ENCODE data around the gene ARFGAP1.

ARFGAP1 gene

DNA sequence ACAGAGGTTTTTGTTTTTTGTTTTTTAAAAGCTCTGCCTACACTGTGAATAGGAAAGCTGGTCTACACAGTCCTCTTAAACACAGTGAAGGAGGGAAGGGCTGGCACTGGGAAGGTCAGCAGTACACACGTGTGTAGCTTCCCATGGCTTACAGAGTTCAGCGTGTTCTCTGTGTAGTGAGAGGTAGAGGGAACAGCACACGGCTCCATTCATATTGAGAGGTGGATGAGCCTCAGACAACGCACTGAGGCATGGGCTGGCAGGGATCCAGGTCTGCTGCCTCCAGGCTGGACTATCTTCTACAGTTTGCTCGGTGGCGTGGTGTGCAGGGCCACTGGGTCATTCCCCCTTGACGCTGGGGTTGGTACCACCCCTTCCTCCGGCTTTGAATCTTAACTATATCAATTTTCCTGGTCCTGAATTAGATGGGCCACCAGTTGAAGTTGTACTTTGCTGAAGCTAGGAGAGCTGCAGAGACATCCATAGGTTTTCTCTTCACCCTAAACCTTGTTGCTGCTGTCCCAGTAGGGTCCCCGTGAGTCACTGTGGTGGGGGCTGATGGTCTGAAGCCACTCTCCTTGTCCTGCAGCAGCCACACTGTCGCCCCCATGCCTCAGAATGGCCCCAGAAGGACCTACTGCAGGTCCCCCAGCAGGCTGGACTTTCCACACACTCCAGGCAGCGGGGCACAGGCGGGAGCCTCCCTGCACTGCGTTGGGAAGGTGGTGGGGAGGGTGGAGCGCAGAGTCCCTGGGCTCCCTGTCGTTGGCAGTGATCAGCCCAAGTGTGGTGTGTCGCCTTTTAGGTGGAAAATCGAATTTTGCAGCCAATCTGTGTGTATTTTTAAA, 2.0 kb downstream of the ARFGAP1 start:
- H3K27me3 ChIP-seq (ENCODE audit: control insufficient read depth in 1 of 2, insufficient read depth in 2 of 2, low read length in 2 of 2): no peaks in the 10 kb centered on the region
- no peaks in the 10 kb centered on the region for H3K9me3 ChIP-seq (ENCODE audit: low read length)
- H3K4me1 ChIP-seq (ENCODE audit: insufficient read depth, low read length): peaks cover 21% of the 10 kb centered on the region
- H3K36me3 ChIP-seq (ENCODE audit: insufficient read depth, low read length): peaks cover 21% of the 10 kb centered on the region
- H3K27ac ChIP-seq (ENCODE audit: low read depth, low read length): no peak overlapping the region
- H3K9ac ChIP-seq (ENCODE audit: low read length): no peak overlapping the region
- no peak overlapping the region for H3K4me3 ChIP-seq (ENCODE audit: low read depth in 1 of 2, low read length in 2 of 2)

DNA sequence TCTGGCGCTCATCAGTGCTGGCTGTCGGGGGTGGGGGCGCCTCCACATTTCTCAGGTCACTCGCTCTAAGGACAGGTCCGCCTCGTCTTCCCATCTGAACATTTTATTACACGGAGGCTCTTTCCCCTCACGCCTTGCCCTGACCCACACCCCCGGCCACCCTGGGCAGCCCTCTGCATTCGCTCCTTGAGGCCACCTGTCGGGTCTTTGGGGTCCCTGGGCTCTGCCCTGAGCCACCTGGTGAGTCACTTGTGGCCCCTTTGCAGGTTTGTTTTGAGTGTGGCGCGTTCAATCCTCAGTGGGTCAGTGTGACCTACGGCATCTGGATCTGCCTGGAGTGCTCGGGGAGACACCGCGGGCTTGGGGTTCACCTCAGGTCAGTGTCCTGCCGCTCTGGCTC, 3.2 kb downstream of the ARFGAP1 start:
- H3K4me3 ChIP-seq (ENCODE audit: low read depth in 1 of 2, low read length in 2 of 2): no peak overlapping the region
- no peaks in the 10 kb centered on the region for H3K9me3 ChIP-seq (ENCODE audit: low read length)
- H3K4me1 ChIP-seq (ENCODE audit: insufficient read depth, low read length): peaks cover 21% of the 10 kb centered on the region
- no peak overlapping the region for H3K27ac ChIP-seq (ENCODE audit: low read depth, low read length)
- no peak overlapping the region for H3K9ac ChIP-seq (ENCODE audit: low read length)
- H3K36me3 ChIP-seq (ENCODE audit: insufficient read depth, low read length): peaks cover 26% of the 10 kb centered on the region
- no peaks in the 10 kb centered on the region for H3K27me3 ChIP-seq (ENCODE audit: control insufficient read depth in 1 of 2, insufficient read depth in 2 of 2, low read length in 2 of 2)

DNA sequence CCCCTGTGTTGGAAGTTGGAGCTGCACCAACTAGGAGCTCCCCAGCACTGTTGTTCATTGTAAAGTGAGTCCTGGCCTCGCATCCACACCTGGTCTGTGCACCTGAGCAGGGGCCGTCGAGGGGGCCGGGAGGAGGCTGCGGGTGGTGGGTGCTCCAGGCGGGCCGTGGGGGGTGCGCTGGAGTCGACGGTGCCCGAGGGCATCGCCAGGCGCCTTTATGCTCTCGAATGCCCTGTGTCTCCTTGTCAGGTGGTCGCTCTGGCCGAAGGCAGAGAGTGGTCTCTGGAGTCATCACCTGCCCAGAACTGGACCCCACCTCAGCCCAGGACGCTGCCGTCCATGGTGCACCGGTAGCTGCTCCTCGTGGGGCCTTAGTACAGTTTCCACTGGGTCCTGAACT, 4.3 kb downstream of the ARFGAP1 start:
- Histone ChIP-seq H3K9ac (ENCODE audit: low read length) (no peak overlapping the region), H3K27ac (ENCODE audit: low read depth, low read length) (no peak overlapping the region), H3K4me1 (ENCODE audit: insufficient read depth, low read length) (peaks cover 14% of the 10 kb centered on the region), H3K36me3 (ENCODE audit: insufficient read depth, low read length) (peaks cover 26% of the 10 kb centered on the region), H3K4me3 (ENCODE audit: low read depth in 1 of 2, low read length in 2 of 2) (no peak overlapping the region), H3K9me3 (ENCODE audit: low read length) (no peaks in the 10 kb centered on the region), H3K27me3 (ENCODE audit: control insufficient read depth in 1 of 2, insufficient read depth in 2 of 2, low read length in 2 of 2) (no peaks in the 10 kb centered on the region)

DNA sequence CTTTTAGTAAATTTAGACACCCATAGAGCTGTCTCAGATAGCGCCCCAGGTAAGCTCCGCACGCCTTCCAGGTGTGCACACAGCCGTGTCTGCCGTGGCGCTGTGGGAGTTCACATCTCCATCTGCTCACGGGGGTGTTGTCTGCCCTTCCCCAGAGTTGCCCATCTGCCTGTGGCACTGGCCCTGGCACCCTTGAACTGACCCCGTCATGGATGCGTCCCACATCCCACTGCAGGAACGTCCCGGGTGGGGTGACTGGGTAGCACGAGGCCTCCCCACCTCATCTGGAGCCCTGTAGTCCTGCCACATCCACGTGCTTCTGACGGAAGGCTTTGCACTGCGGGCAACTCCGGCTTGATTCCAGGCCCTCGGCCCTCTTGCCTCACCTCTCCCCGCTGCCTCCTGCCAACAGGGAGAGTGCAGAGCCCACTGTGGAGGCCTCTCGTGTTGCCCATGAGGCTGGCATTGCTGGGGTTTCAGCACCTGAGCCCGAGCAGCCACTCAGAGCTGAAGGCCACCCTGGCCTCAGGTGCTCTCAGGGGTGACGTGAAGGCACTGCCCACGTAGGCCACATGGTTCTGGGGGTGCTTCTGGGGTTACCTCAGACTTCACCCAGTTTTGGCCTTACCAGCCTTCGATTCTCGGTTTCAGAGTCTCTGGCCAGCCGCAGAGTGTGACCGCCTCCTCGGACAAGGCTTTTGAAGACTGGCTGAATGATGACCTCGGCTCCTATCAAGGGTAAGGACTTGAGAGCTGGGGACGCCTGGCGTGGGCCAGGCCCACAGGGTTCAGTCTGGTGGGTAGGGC, 5.1 kb downstream of the ARFGAP1 start:
- H3K27ac ChIP-seq (ENCODE audit: low read depth, low read length): no peak overlapping the region
- no peak overlapping the region for H3K4me3 ChIP-seq (ENCODE audit: low read depth in 1 of 2, low read length in 2 of 2)
- H3K4me1 ChIP-seq (ENCODE audit: insufficient read depth, low read length): peaks cover 14% of the 10 kb centered on the region
- peaks cover 30% of the 10 kb centered on the region for H3K36me3 ChIP-seq (ENCODE audit: insufficient read depth, low read length)
- no peaks in the 10 kb centered on the region for H3K27me3 ChIP-seq (ENCODE audit: control insufficient read depth in 1 of 2, insufficient read depth in 2 of 2, low read length in 2 of 2)
- no peaks in the 10 kb centered on the region for H3K9me3 ChIP-seq (ENCODE audit: low read length)
- H3K9ac ChIP-seq (ENCODE audit: low read length): no peak overlapping the region

DNA sequence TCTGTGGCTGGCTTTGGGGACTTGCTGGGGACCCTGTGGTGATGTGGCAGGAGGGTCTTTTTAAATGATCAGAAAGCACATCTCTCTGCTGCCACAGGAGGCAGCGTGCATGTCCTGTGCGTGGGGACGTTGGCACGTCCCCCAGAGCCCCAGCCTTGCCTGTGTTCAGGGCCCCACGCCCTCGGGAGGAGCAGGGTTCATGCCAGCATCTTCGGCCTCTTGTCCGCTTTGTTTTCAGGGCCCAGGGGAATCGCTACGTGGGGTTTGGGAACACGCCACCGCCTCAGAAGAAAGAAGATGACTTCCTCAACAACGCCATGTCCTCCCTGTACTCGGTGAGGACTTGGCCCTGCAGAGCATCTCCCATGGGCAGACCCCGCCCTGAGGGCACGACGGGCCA, 6.0 kb downstream of the ARFGAP1 start:
- Histone ChIP-seq H3K9me3 (ENCODE audit: low read length) (no peaks in the 10 kb centered on the region), H3K36me3 (ENCODE audit: insufficient read depth, low read length) (peaks cover 36% of the 10 kb centered on the region), H3K4me3 (ENCODE audit: low read depth in 1 of 2, low read length in 2 of 2) (no peak overlapping the region), H3K27ac (ENCODE audit: low read depth, low read length) (no peak overlapping the region), H3K4me1 (ENCODE audit: insufficient read depth, low read length) (peaks cover 10% of the 10 kb centered on the region), H3K9ac (ENCODE audit: low read length) (no peak overlapping the region), H3K27me3 (ENCODE audit: control insufficient read depth in 1 of 2, insufficient read depth in 2 of 2, low read length in 2 of 2) (no peaks in the 10 kb centered on the region)

DNA sequence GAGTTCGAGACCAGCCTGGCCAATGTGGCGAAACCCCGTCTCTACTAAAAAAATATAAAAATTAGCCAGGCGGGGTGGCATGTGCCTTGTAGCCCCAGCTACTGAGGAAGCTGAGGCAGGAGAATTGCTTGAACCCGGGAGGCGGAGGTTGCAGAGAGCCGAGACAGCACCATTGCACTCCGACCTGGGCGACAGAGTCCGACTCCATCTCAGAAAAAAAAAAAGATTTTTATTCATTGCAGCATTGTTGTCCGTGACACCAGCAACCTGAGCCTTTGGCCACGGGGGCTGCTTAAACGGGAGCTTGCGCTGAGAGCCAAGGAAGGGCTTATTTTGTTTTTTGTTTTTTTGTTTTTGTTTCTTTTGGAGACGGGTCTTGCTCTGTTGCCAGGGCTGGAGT, 7.3 kb downstream of the ARFGAP1 start:
- peaks cover 39% of the 10 kb centered on the region for H3K36me3 ChIP-seq (ENCODE audit: insufficient read depth, low read length)

DNA sequence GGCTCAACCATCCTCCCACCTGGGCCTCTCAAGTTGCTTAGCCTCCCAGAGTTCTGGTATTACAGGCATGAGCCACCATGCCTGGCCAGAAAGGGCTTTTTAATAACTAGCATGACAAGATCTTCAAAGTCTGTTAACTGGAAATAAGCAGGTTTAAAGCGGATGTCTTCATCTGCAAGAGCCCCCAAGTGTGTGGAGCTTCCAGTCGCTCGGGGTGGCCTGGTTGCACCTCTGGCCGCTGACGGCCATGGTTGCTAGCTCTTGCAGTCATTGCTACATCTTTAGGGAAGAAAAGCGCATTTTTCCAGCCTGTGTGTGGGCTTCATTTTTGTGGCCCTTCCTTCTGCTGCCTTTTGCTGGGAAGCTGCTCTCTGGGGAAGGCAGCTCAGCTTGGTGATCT, 7.8 kb downstream of the ARFGAP1 start:
- Histone ChIP-seq H3K9ac (ENCODE audit: low read length) (no peak overlapping the region), H3K27ac (ENCODE audit: low read depth, low read length) (no peak overlapping the region), H3K27me3 (ENCODE audit: control insufficient read depth in 1 of 2, insufficient read depth in 2 of 2, low read length in 2 of 2) (no peaks in the 10 kb centered on the region), H3K4me3 (ENCODE audit: low read depth in 1 of 2, low read length in 2 of 2) (no peak overlapping the region), H3K36me3 (ENCODE audit: insufficient read depth, low read length) (peaks cover 43% of the 10 kb centered on the region), H3K9me3 (ENCODE audit: low read length) (no peaks in the 10 kb centered on the region), H3K4me1 (ENCODE audit: insufficient read depth, low read length) (no peaks in the 10 kb centered on the region)

More for the DNA sequence above, 7.3 kb downstream of the ARFGAP1 start:
- Histone ChIP-seq H3K4me1 (ENCODE audit: insufficient read depth, low read length) (no peaks in the 10 kb centered on the region), H3K27ac (ENCODE audit: low read depth, low read length) (no peak overlapping the region), H3K4me3 (ENCODE audit: low read depth in 1 of 2, low read length in 2 of 2) (no peak overlapping the region), H3K27me3 (ENCODE audit: control insufficient read depth in 1 of 2, insufficient read depth in 2 of 2, low read length in 2 of 2) (no peaks in the 10 kb centered on the region), H3K9ac (ENCODE audit: low read length) (no peak overlapping the region), H3K9me3 (ENCODE audit: low read length) (no peaks in the 10 kb centered on the region)

DNA sequence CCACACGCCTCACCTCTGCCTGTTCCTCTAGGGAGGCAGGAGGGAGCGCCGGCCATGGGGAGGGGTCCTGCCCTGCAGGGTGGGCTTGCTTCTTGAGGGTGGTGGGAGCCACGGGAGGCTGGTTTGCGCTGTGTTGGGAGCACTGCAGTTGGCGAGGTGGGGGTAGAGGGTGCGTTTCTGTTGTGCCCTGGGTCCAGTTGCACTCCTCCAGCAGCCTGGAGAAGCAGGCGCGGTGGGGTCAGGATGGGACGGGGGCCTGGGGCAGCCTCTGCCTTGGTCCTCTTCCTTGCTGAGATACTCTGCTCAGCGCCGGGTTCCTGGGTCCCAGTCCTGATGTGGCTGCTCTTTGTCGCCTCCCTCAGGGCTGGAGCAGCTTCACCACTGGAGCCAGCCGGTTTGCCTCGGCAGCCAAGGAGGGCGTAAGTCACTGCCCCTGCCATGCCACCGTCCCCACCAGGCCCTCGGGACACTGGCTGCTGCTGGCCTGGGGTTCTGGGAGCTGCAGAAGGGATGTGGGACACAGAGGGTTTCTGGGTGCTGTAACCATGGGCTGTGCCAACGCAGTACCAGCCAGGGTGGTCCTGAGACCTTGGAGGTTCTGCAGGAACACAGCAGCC, 8.4 kb downstream of the ARFGAP1 start:
- H3K27me3 ChIP-seq (ENCODE audit: control insufficient read depth in 1 of 2, insufficient read depth in 2 of 2, low read length in 2 of 2): no peaks in the 10 kb centered on the region
- no peaks in the 10 kb centered on the region for H3K4me1 ChIP-seq (ENCODE audit: insufficient read depth, low read length)
- H3K9me3 ChIP-seq (ENCODE audit: low read length): no peaks in the 10 kb centered on the region
- H3K27ac ChIP-seq (ENCODE audit: low read depth, low read length): no peak overlapping the region
- no peak overlapping the region for H3K4me3 ChIP-seq (ENCODE audit: low read depth in 1 of 2, low read length in 2 of 2)
- peaks cover 45% of the 10 kb centered on the region for H3K36me3 ChIP-seq (ENCODE audit: insufficient read depth, low read length)
- H3K9ac ChIP-seq (ENCODE audit: low read length): no peak overlapping the region

DNA sequence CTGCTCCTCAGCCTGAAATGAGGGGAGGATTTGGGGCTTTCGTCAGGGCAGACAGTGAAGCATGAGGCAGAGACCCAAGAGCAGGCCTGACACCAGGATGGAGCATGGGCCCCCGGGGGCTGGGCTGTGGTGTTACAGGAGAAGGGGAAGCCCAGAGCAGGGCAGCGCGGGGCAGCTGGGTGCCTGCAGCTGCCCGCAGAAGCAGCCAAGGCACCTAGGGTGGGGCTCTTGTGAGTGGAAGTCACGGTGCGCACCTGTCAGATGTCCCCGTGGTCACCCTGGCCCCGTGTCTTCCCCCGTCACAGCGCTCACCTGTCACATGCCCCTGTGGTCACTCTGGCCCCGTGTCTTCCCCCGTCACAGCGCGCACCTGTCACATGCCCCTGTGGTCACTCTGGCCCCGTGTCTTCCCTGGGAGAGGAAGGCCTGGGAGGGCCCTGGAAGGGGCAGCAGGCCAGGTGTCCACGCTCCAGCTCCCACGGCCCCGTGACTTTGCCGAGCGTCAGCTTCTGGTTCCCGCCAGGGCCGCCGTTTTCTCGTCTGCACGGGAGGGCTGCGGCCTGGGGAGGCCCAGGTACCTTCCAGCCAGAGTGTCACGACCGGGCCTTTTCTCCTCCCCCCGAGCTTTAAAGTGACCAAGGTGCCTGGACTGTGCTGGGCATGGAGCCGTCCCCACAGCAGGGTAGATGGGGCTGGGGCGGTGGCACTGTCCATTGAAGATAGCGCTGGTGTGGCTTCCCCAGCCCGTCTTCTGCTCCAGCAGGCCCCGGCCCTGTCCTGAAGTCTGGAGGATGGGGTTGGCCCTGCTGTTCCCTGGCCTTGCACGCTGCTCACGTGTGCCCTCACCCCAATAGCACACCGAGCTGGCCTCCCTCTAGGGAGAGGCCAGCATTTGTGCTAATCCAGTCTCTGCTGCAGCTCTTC, 9.4 kb downstream of the ARFGAP1 start:
- Histone ChIP-seq H3K27me3 (ENCODE audit: control insufficient read depth in 1 of 2, insufficient read depth in 2 of 2, low read length in 2 of 2) (no peaks in the 10 kb centered on the region), H3K27ac (ENCODE audit: low read depth, low read length) (no peak overlapping the region), H3K4me1 (ENCODE audit: insufficient read depth, low read length) (no peaks in the 10 kb centered on the region), H3K9ac (ENCODE audit: low read length) (no peak overlapping the region), H3K36me3 (ENCODE audit: insufficient read depth, low read length) (peaks cover 36% of the 10 kb centered on the region), H3K4me3 (ENCODE audit: low read depth in 1 of 2, low read length in 2 of 2) (no peak overlapping the region), H3K9me3 (ENCODE audit: low read length) (no peaks in the 10 kb centered on the region)

DNA sequence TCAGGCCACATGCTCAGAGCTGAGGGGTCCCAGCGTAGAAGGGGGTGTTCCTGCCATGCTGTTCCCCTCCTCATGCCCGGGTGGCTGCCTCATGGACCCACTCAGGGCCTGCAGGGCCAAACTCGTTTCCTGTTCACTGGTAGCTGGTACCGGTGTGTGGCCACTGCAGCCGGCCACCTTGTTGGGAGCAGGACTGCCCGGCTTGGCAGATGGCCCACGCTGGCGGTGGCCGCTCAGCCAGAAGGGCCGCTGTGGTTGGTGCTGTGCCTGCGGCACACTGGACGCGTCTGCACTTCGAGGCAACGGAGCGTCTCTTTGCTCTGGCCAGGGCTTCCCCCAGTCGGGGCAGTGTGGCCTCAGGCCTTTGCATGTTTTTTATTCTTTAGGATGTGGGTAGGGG, 10.3 kb downstream of the ARFGAP1 start:
- no peak overlapping the region for H3K4me3 ChIP-seq (ENCODE audit: low read depth in 1 of 2, low read length in 2 of 2)
- H3K27me3 ChIP-seq (ENCODE audit: control insufficient read depth in 1 of 2, insufficient read depth in 2 of 2, low read length in 2 of 2): no peaks in the 10 kb centered on the region
- H3K27ac ChIP-seq (ENCODE audit: low read depth, low read length): no peak overlapping the region
- no peaks in the 10 kb centered on the region for H3K9me3 ChIP-seq (ENCODE audit: low read length)
- no peak overlapping the region for H3K9ac ChIP-seq (ENCODE audit: low read length)
- peaks cover 39% of the 10 kb centered on the region for H3K36me3 ChIP-seq (ENCODE audit: insufficient read depth, low read length)
- H3K4me1 ChIP-seq (ENCODE audit: insufficient read depth, low read length): no peaks in the 10 kb centered on the region

Data from muscle layer of colon (tissue), 2 donors.